NT2/D1 (cell line): ENCODE data around the gene SCN10A.

ENCODE experiments used
- YY1 ChIP-seq: IDR thresholded peaks from 2 replicates; pipeline ENCODE4 v1.6.1; 2011; ENCODE audit not compliant: insufficient read length, insufficient read depth
- ZNF274 ChIP-seq: IDR thresholded peaks from 2 replicates; pipeline ENCODE4 v1.6.1; 2011; ENCODE audit warnings: mild to moderate bottlenecking, low read depth, low read length

- TF ChIP-seq YY1: no peak
- no peak for TF ChIP-seq ZNF274
These were observed 113.8 kb downstream of the SCN10A start for GRCh38 chr3:38702231-38702630.
